Activated CD4-positive, CD25-positive, alpha-beta regulatory T cell treated with anti-CD3 and anti-CD28 coated beads, Interleukin-2, amount 50 U/mL, for 72 hours (primary cell): ENCODE results near the gene AQP7.
"Not testable (repeated sequence)": the region's sequence is repeated elsewhere in the genome, so short reads cannot be mapped to it uniquely, and the experiment has no call there.

Source experiments
- DNase-seq: peaks from one replicate; pipeline ENCODE4 v3.0.0; 2021

AQP7 gene

GRCh38 chr9:33402371-33402770 lies at the start of gene AQP7:
TSS of gene AQP7 (minus strand) at chr9:33402568. CDS start at chr9:33401262, 1,306 bp downstream.
- not testable (repeated sequence) for DNase-seq

- DNase-seq, result no peak
These were observed 48.3 kb upstream of the AQP7 start for GRCh38 chr9:33450621-33451146.

GRCh38 chr9:33449715-33450114 lies 47.3 kb upstream of the AQP7 start:
- DNase-seq, result no peak

- DNase-seq, result no peak
These were observed 45.6 kb upstream of the AQP7 start for GRCh38 chr9:33447799-33448553.

GRCh38 chr9:33446946-33447798 lies 44.8 kb upstream of the AQP7 start, which contains the start of gene AQP3:
TSS of gene AQP3 (minus strand) at chr9:33447593. CDS start at chr9:33447530, 63 bp downstream.
- DNase-seq, result peak; percentile 69

GRCh38 chr9:33446240-33446945 lies 44.0 kb upstream of the AQP7 start:
- peak; percentile 42 for DNase-seq

- no peak for DNase-seq
These were observed 43.2 kb upstream of the AQP7 start for GRCh38 chr9:33445389-33446239.

GRCh38 chr9:33443464-33444154 lies 41.2 kb upstream of the AQP7 start:
- DNase-seq, result peak; percentile 21

GRCh38 chr9:33443047-33443446 lies 40.7 kb upstream of the AQP7 start:
- DNase-seq, result no peak

- no peak for DNase-seq
These were observed 39.8 kb upstream of the AQP7 start for GRCh38 chr9:33442125-33442524.

- no peak for DNase-seq
These were observed 38.2 kb upstream of the AQP7 start for GRCh38 chr9:33440609-33441008.

GRCh38 chr9:33440204-33440603 lies 37.8 kb upstream of the AQP7 start:
- no peak for DNase-seq

GRCh38 chr9:33439731-33440130 lies 37.4 kb upstream of the AQP7 start:
- no peak for DNase-seq

GRCh38 chr9:33438926-33439680 lies 36.7 kb upstream of the AQP7 start:
- DNase-seq, result no peak

GRCh38 chr9:33437898-33438297 lies 35.5 kb upstream of the AQP7 start:
- DNase-seq, result no peak

GRCh38 chr9:33437205-33437604 lies 34.8 kb upstream of the AQP7 start:
- DNase-seq, result no peak

GRCh38 chr9:33436445-33436844 lies 34.1 kb upstream of the AQP7 start:
- no peak for DNase-seq

- DNase-seq, result no peak
These were observed 33.5 kb upstream of the AQP7 start for GRCh38 chr9:33435821-33436277.

- no peak for DNase-seq
These were observed 32.1 kb upstream of the AQP7 start for GRCh38 chr9:33434317-33435105.

GRCh38 chr9:33433871-33434270 lies 31.5 kb upstream of the AQP7 start:
- no peak for DNase-seq
